Activated CD8-positive, alpha-beta memory T cell treated with anti-CD3 and anti-CD28 coated beads for 1 hour (primary cell): ENCODE data around the gene NUDT15.

ENCODE experiments used
- DNase-seq, 2 donors: peaks; one replicate each; pipeline ENCODE4 v3.0.0-alpha.2; 2020; ENCODE audit warnings: low read depth in 1 of 2; ENCODE audit errors: extremely low read depth in 1 of 2

The NUDT15 gene

DNA sequence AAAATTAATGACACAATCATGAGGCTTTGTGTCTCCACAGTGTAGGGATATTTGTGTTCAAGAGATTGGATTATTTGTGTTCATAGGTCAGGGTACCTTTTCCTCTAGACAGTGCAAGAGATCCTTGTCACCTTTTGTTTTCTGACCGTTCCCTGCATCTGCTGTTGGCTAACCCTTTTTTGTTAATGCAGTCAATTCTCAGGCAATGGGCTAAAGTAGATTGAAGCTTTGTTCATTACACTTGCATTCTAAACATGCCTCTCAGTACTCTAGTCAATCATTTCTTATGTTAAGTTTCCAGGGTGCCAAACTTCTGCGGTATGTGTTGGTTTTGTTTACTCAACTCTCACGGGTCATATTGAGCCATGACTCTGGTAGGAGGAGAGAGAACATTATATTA is 59.1 kb downstream of the NUDT15 start:
- no peak for DNase-seq
